Smooth muscle cell (in vitro differentiated cells): ENCODE measurements around the gene EBF3. TPM values are rescaled to one million over a fixed set of nuclear protein-coding genes. Genes with fewer than 3 reads are reported as not detected.

Experiments
- DNase-seq: peaks from one replicate; lab custom pipeline; 2025; ENCODE audit not compliant: unreplicated experiment; lab: John Stamatoyannopoulos, UW
- H2AFZ ChIP-seq: fragments of 200-600 bp; sonication (generic); 2 replicates; pipeline ENCODE4 v1.6.0; 2016; ENCODE audit warnings: antibody characterized with exemption, low read depth, mild to moderate bottlenecking
- H3F3A ChIP-seq: fragments of 200-600 bp; sonication (generic); 2 replicates; pipeline ENCODE4 v1.6.0; 2017; ENCODE audit warnings: antibody characterized with exemption, low read depth
- H3K27ac ChIP-seq: fragments of 200-600 bp; sonication (generic); 2 replicates; pipeline ENCODE4 v1.5.1; 2016; ENCODE audit warnings: low read depth, mild to moderate bottlenecking
- H3K27me3 ChIP-seq: fragments of 200-600 bp; sonication (generic); 2 replicates; pipeline ENCODE4 v1.6.1; 2016; ENCODE audit warnings: low read depth, mild to moderate bottlenecking
- H3K36me3 ChIP-seq: fragments of 200-600 bp; sonication (generic); 2 replicates; pipeline ENCODE4 v1.5.1; 2016; ENCODE audit warnings: low read depth
- H3K4me1 ChIP-seq: fragments of 200-600 bp; sonication (generic); 2 replicates; pipeline ENCODE4 v1.5.1; 2016; ENCODE audit warnings: low read depth
- H3K4me2 ChIP-seq: fragments of 200-600 bp; sonication (generic); 2 replicates; pipeline ENCODE4 v1.6.0; 2016; ENCODE audit warnings: mild to moderate bottlenecking
- H3K4me3 ChIP-seq: fragments of 200-600 bp; sonication (generic); 2 replicates; pipeline ENCODE4 v1.5.1; 2016; ENCODE audit warnings: mild to moderate bottlenecking
- H3K79me2 ChIP-seq: fragments of 200-600 bp; sonication (generic); 2 replicates; pipeline ENCODE4 v1.6.0; 2016; ENCODE audit warnings: low read depth, mild to moderate bottlenecking
- H3K9ac ChIP-seq: fragments of 200-600 bp; sonication (generic); 2 replicates; pipeline ENCODE4 v1.6.0; 2016; ENCODE audit warnings: low read depth
- H3K9me3 ChIP-seq: fragments of 200-600 bp; sonication (generic); replicated peaks from 2 replicates; pipeline ENCODE4 v1.5.1; 2016; ENCODE audit warnings: low read depth
- H4K20me1 ChIP-seq: fragments of 200-600 bp; sonication (generic); 2 replicates; pipeline ENCODE4 v1.6.0; 2016; ENCODE audit warnings: low read depth
- CTCF ChIP-seq: fragments of 200-600 bp; sonication (generic); IDR thresholded peaks from 2 replicates; pipeline ENCODE4 v1.5.1; 2017; ENCODE audit warnings: borderline replicate concordance, mild to moderate bottlenecking, antibody characterized with exemption; ENCODE audit not compliant: insufficient read depth, poor library complexity, severe bottlenecking
- WGBS: methylation state at CpG from one replicate; pipeline ENCODE4 v1.1.7; 2016; ENCODE audit warnings: low lambda C conversion rate; 5-methylcytosine and 5-hydroxymethylcytosine counted together
- polyA plus RNA-seq: library from polyadenylated mRNA; unstranded; fragments of >200 nt; fragmentation: Nextera tagmentation; extraction: Ambion mirVana; gene quantifications from 2 replicates; pipeline ENCODE4 v1.2.1, GENCODE V29; 2016
- total RNA-seq: library from RNA; depleted of rRNA; stranded (reverse); fragments of >200 nt; gene quantifications from 2 replicates; pipeline ENCODE4 v1.2.3, GENCODE V29; 2014

Gene EBF3
- total and polyA plus RNA-seq, 2 experiments from 2014 or later: not detected

- no peaks in the 10 kb centered on the region for H3F3A ChIP-seq
- H3K9ac ChIP-seq: no peak overlapping the region
- no peak overlapping the region for H3K4me3 ChIP-seq
- TF ChIP-seq CTCF: no peak
- no peaks in the 10 kb centered on the region for H3K27me3 ChIP-seq
- no peak overlapping the region for H3K4me2 ChIP-seq
- no peaks in the 10 kb centered on the region for H3K9me3 ChIP-seq
- WGBS: 98% methylated on average over 10 of the region's 10 CpGs
- peaks cover 10% of the 10 kb centered on the region for H3K4me1 ChIP-seq
- H4K20me1 ChIP-seq: no peaks in the 10 kb centered on the region
- no peaks in the 10 kb centered on the region for H3K79me2 ChIP-seq
- no peak for DNase-seq
- no peaks in the 10 kb centered on the region for H3K36me3 ChIP-seq
- no peak overlapping the region for H3K27ac ChIP-seq
- H2AFZ ChIP-seq: no peak overlapping the region
Measured at GRCh38 chr10:129910861-129911260, 53.2 kb downstream of the EBF3 start.

GRCh38 chr10:129909531-129910256, 54.4 kb downstream of the EBF3 start:
- Histone ChIP-seq H3K9ac (no peak overlapping the region), H3K27ac (no peak overlapping the region), H4K20me1 (no peaks in the 10 kb centered on the region), H3K4me3 (no peak overlapping the region), H3K4me2 (no peak overlapping the region), H2AFZ (no peak overlapping the region), H3K36me3 (no peaks in the 10 kb centered on the region), H3K79me2 (no peaks in the 10 kb centered on the region), H3K9me3 (no peaks in the 10 kb centered on the region), H3K4me1 (peaks cover 10% of the 10 kb centered on the region), H3F3A (no peaks in the 10 kb centered on the region), H3K27me3 (no peaks in the 10 kb centered on the region)
- TF ChIP-seq CTCF: no peak
- no peak for DNase-seq
- 94% methylated on average over 28 of the region's 28 CpGs for WGBS

DNA sequence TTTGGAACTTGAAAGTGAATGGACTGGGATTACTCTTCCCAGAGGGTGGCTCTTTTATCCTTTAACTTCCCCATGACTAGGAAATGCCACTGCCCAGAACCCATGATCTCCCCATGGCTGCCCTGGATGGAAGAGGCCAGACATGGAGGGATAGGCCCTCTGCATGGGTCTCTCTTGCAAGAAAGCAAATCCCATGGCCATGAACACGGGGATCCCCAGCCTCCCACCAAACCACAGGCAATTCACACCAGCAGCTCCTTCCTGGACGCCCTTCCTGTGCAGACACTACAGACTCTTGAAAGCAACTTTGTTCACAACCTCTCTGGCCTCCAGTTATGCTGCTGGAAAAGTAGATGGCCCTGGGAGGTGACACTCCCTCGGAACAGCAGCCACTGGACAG, 55.0 kb downstream of the EBF3 start:
- DNase-seq: no peak
- Histone ChIP-seq H3K4me3 (no peak overlapping the region), H3F3A (no peaks in the 10 kb centered on the region), H3K9ac (no peak overlapping the region), H3K36me3 (no peaks in the 10 kb centered on the region), H4K20me1 (no peaks in the 10 kb centered on the region), H3K27ac (no peak overlapping the region), H3K27me3 (no peaks in the 10 kb centered on the region), H3K4me1 (peaks cover 10% of the 10 kb centered on the region), H2AFZ (no peak overlapping the region), H3K4me2 (no peak overlapping the region), H3K9me3 (no peaks in the 10 kb centered on the region), H3K79me2 (no peaks in the 10 kb centered on the region)
- no peak for TF ChIP-seq CTCF
- 93% methylated on average over 3 of the region's 3 CpGs for WGBS

DNA sequence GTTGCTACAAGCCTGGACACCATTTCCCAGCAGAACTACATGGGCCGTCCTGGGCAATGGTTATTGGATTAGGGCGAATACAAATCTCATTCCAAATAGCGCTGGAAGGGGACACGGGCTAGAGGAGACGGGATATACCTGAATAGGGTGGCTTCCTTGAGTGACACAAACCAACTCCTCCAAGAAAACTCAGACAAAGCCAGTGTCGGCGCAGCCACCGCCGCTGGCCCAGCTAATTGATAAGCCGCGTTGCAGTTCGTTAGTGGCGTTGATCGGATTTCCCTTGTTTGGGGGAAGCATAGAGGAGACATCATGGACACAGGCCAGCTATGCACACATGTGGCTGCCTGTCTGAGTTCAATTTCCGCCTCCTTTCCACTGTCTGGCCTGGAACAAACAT, 55.7 kb downstream of the EBF3 start:
- no peak overlapping the region for H3K4me2 ChIP-seq
- no peaks in the 10 kb centered on the region for H3K36me3 ChIP-seq
- no peaks in the 10 kb centered on the region for H3K9me3 ChIP-seq
- no peaks in the 10 kb centered on the region for H3F3A ChIP-seq
- no peaks in the 10 kb centered on the region for H4K20me1 ChIP-seq
- no peaks in the 10 kb centered on the region for H3K27me3 ChIP-seq
- WGBS: 95% methylated on average over 15 of the region's 15 CpGs
- no peak overlapping the region for H2AFZ ChIP-seq
- H3K9ac ChIP-seq: no peak overlapping the region
- DNase-seq: no peak
- H3K4me1 ChIP-seq: peaks cover 10% of the 10 kb centered on the region
- no peak for TF ChIP-seq CTCF
- no peak overlapping the region for H3K4me3 ChIP-seq
- no peaks in the 10 kb centered on the region for H3K79me2 ChIP-seq
- H3K27ac ChIP-seq: no peak overlapping the region
